Stimulated activated CD4-positive, alpha-beta T cell treated with anti-CD3 and anti-CD28 coated beads, Interleukin-15, amount 100 ng/mL, for 48 hours (primary cell): Measurements from ENCODE around the gene CETN1.

Experiments
- DNase-seq, 2 donors: peaks; one replicate each; pipeline ENCODE4 v3.0.0-alpha.2; 2020; ENCODE audit warnings: low read depth in 2 of 2

The CETN1 gene

GRCh38 chr18:623761-624620 lies 43.8 kb downstream of the CETN1 start:
- peak; percentile 40 to 44 for DNase-seq

DNA sequence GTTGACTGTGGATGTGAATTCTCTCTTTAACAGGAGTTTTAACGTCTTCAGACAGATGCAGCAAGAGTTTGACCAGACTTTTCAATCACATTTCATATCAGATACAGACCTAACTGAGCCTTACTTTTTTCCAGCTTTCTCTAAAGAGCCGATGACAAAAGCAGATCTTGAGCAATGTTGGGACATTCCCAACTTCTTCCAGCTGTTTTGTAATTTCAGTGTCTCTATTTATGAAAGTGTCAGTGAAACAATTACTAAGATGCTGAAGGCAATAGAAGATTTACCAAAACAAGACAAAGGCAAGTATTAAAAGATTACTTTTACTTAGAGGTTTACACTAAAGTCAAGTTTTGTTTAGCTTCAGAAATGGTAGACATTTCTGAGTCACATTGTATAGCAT lies 47.1 kb downstream of the CETN1 start:
- no peak for DNase-seq

- no peak for DNase-seq
Observed at GRCh38 chr18:629269-630150, 49.3 kb downstream of the CETN1 start.

- DNase-seq: no peak
Observed at GRCh38 chr18:631560-631959, 51.4 kb downstream of the CETN1 start.
